Keratinocyte (primary cell): Measurements from ENCODE around the gene PRLHR. TPM values are rescaled to one million over a fixed set of nuclear protein-coding genes. Genes with fewer than 3 reads are reported as not detected.

Source experiments
- DNase-seq: peaks from one replicate; pipeline ENCODE4 v3.0.0-alpha.2; 2011; ENCODE audit warnings: low read depth, missing footprints, low spot score
- FAIRE-seq: peaks from 2 replicates; lab custom pipeline; 2011; peaks lifted over from hg19 to GRCh38; lab: Jason Lieb, UNC
- H2AFZ ChIP-seq: 2 replicates; pipeline ENCODE4 v1.6.0; 2012; ENCODE audit warnings: low read length, control low read depth, inconsistent platforms; ENCODE audit not compliant: control insufficient read depth
- H3K27ac ChIP-seq: 2 replicates; pipeline ENCODE4 v1.5.1; 2011; ENCODE audit warnings: low read length; ENCODE audit not compliant: control insufficient read depth, insufficient read depth
- H3K27me3 ChIP-seq: 3 replicates; pipeline ENCODE4 v1.6.0; 2011; ENCODE audit warnings: low read length; ENCODE audit not compliant: control insufficient read depth, insufficient read depth; ENCODE audit errors: extremely low read depth
- H3K36me3 ChIP-seq, 2 experiments: 2 replicates in 1 of 2; 3 replicates in 1 of 2; pipeline ENCODE4 v1.5.1; 2011; ENCODE audit warnings: low read length in 2 of 2, mild to moderate bottlenecking in 1 of 2; ENCODE audit not compliant: control insufficient read depth in 2 of 2, insufficient read depth in 2 of 2; ENCODE audit errors: extremely low read depth in 1 of 2
- H3K4me1 ChIP-seq: 3 replicates; pipeline ENCODE4 v1.5.1; 2011; ENCODE audit warnings: low read length; ENCODE audit not compliant: control insufficient read depth, insufficient read depth; ENCODE audit errors: extremely low read depth
- H3K4me2 ChIP-seq: 3 replicates; pipeline ENCODE4 v1.6.0; 2011; ENCODE audit warnings: low read depth, low read length; ENCODE audit not compliant: control insufficient read depth, insufficient read depth; ENCODE audit errors: extremely low read depth
- H3K4me3 ChIP-seq, 3 experiments: fragments of 200-600 bp in 1 of 3; sonication (generic) in 1 of 3; 2 replicates in 2 of 3; 3 replicates in 1 of 3; pipeline ENCODE4 v1.5.1; 2011 to 2016; ENCODE audit warnings: low read length in 3 of 3, mild to moderate bottlenecking in 3 of 3, control low read depth in 2 of 3, inconsistent platforms in 1 of 3, low read depth in 1 of 3, mixed read lengths in 1 of 3, mixed run types in 1 of 3, moderate library complexity in 1 of 3; ENCODE audit not compliant: control insufficient read depth in 2 of 3, insufficient read depth in 2 of 3; ENCODE audit errors: extremely low read depth in 1 of 3
- H3K79me2 ChIP-seq: 2 replicates; pipeline ENCODE4 v1.6.0; 2012; ENCODE audit warnings: low read length; ENCODE audit not compliant: control insufficient read depth, insufficient read depth
- H3K9ac ChIP-seq: 3 replicates; pipeline ENCODE4 v1.6.0; 2011; ENCODE audit warnings: low read length; ENCODE audit not compliant: control insufficient read depth, insufficient read depth; ENCODE audit errors: extremely low read depth
- H3K9me1 ChIP-seq: 3 replicates; pipeline ENCODE4 v1.6.0; 2011; ENCODE audit warnings: low read length; ENCODE audit not compliant: control insufficient read depth, insufficient read depth; ENCODE audit errors: extremely low read depth
- H3K9me3 ChIP-seq: 2 replicates; pipeline ENCODE4 v1.5.1; 2012; ENCODE audit warnings: low read depth, low read length; ENCODE audit not compliant: control insufficient read depth
- H4K20me1 ChIP-seq: 3 replicates; pipeline ENCODE4 v1.6.0; 2011; ENCODE audit warnings: low read length; ENCODE audit not compliant: control insufficient read depth, insufficient read depth; ENCODE audit errors: extremely low read depth
- EZH2 ChIP-seq: IDR thresholded peaks from one replicate; pipeline ENCODE4 v1.6.1; 2012; ENCODE audit warnings: inconsistent platforms, mild to moderate bottlenecking, low read length, moderate library complexity
- dilution Hi-C: fragments of 300-500 bp; cut with MboI; formaldehyde crosslinking; loops from one replicate; pipeline ENCODE4 v1.7.0; 2020; ENCODE audit warnings: low sequenced_read_pairs; ENCODE audit not compliant: extremely low pct_ligation_motif_present
- polyA plus RNA-seq, 5 experiments: library from polyadenylated mRNA; depleted of rRNA in 3 of 5; stranded (reverse) in 3 of 5; stranded (forward) in 1 of 5; unstranded in 1 of 5; fragments of >200 nt; gene quantifications; 1 replicate in 1 of 5; 2 replicates in 3 of 5; 3 replicates in 1 of 5; pipeline versions ENCODE4 v1.2.1 to v1.2.3, GENCODE V29; 2011 to 2012; ENCODE audit warnings: missing spikeins in 2 of 5, low read depth in 1 of 5, low replicate concordance in 1 of 5
- TF ChIP-seq, protein P1 (sequence below), 3 experiments: IDR thresholded peaks in 1 of 3; conservative IDR thresholded peaks in 1 of 3; optimal IDR thresholded peaks in 1 of 3; 2 replicates in 2 of 3; 3 replicates in 1 of 3; pipeline versions ENCODE3 to v1.5.1; 2011; ENCODE audit warnings: low read length in 3 of 3, mild to moderate bottlenecking in 3 of 3, moderate library complexity in 2 of 3, control low read depth in 1 of 3, inconsistent platforms in 1 of 3; ENCODE audit not compliant: insufficient read depth in 2 of 3; ENCODE audit errors: extremely low read depth in 1 of 3

Gene PRLHR
- polyA plus RNA-seq, 1 donor (not counting 4 experiments of a cell fraction or from before 2014, with no cell fraction given): not detected

DNA sequence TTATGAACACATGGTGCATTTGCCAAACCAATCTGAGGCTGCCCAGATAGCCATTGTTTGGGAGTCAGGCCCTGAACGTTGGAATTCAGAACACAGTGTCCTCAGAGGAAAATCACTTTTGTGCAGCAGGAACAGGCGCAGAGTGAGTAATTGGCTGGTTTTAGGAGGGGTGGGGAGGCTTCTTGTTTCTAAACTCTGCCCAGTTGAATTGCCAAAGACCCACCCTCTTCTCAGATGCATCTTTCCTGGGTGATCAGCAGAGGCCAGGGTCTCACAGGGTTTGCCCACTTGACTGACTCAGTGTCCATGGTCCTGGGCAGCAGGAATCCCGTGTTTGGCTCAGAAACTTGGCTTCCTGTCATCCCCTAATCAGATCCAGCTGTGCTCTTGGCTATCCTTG, 24.3 kb downstream of the PRLHR start:
- TF ChIP-seq EZH2: no peak
- TF ChIP-seq, protein P1, sequence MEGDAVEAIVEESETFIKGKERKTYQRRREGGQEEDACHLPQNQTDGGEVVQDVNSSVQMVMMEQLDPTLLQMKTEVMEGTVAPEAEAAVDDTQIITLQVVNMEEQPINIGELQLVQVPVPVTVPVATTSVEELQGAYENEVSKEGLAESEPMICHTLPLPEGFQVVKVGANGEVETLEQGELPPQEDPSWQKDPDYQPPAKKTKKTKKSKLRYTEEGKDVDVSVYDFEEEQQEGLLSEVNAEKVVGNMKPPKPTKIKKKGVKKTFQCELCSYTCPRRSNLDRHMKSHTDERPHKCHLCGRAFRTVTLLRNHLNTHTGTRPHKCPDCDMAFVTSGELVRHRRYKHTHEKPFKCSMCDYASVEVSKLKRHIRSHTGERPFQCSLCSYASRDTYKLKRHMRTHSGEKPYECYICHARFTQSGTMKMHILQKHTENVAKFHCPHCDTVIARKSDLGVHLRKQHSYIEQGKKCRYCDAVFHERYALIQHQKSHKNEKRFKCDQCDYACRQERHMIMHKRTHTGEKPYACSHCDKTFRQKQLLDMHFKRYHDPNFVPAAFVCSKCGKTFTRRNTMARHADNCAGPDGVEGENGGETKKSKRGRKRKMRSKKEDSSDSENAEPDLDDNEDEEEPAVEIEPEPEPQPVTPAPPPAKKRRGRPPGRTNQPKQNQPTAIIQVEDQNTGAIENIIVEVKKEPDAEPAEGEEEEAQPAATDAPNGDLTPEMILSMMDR (optimal IDR thresholded peaks at IDR 0.05 in 1 of 3, IDR thresholded peaks at IDR 0.05 in 1 of 3, conservative IDR thresholded peaks at IDR 0.05 in 1 of 3; ENCODE audit: extremely low read depth in 1 of 3, insufficient read depth in 2 of 3, low read length in 3 of 3): no peak
- dilution Hi-C loops: no loop called here
- Histone ChIP-seq H3K9me3 (no peaks in the 10 kb centered on the region), H3K4me3 (no peak overlapping the region), H3K27ac (no peak overlapping the region), H3K4me1 (peaks cover 3% of the 10 kb centered on the region), H3K9ac (no peak overlapping the region), H3K27me3 (no peaks in the 10 kb centered on the region), H3K9me1 (no peaks in the 10 kb centered on the region), H3K79me2 (no peaks in the 10 kb centered on the region), H3K36me3 (no peaks in the 10 kb centered on the region), H4K20me1 (no peaks in the 10 kb centered on the region), H2AFZ (no peak overlapping the region), H3K4me2 (no peak overlapping the region)
- FAIRE-seq (no peak), DNase-seq (no peak)

DNA sequence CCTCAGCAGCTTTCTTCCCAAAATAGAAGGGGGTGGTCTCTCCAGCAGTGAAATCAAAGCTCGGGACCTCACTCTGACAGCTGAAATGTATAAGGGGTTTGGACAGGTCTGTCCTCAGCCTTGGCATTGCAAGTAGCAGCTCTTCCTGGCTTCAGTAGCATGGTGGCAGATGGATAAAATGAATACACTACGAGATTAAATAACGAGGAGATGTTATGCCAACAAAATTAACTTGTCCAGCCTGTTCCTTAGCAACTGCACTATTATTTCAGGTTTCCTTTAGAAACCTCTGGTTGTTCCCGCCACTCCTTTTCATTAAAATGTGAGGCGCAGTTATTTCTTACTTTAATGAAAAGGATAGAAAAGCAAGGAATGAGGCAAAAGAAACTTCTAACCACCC, 24.9 kb downstream of the PRLHR start:
- dilution Hi-C loops: no loop called here
- H3K4me2 ChIP-seq: no peak overlapping the region

More for the DNA sequence above, 24.9 kb downstream of the PRLHR start:
- FAIRE-seq (no peak), DNase-seq (no peak)
- Histone ChIP-seq H3K27ac (no peak overlapping the region), H3K9me3 (no peaks in the 10 kb centered on the region), H3K27me3 (no peaks in the 10 kb centered on the region), H3K9me1 (no peaks in the 10 kb centered on the region), H2AFZ (no peak overlapping the region), H3K4me1 (peaks cover 3% of the 10 kb centered on the region), H3K79me2 (no peaks in the 10 kb centered on the region), H3K36me3 (no peaks in the 10 kb centered on the region), H3K4me3 (no peak overlapping the region), H4K20me1 (no peaks in the 10 kb centered on the region), H3K9ac (no peak overlapping the region)
- TF ChIP-seq, protein P1 (optimal IDR thresholded peaks at IDR 0.05 in 1 of 3, IDR thresholded peaks at IDR 0.05 in 1 of 3, conservative IDR thresholded peaks at IDR 0.05 in 1 of 3; ENCODE audit: extremely low read depth in 1 of 3, insufficient read depth in 2 of 3, low read length in 3 of 3): no peak
- TF ChIP-seq EZH2: no peak
